HL-60 (cell line): ENCODE measurements around the gene BMP7.

Experiments
- DNase-seq, 2 experiments: peaks; one replicate each; pipeline ENCODE4 v3.0.0-alpha.2; 2010 to 2020; ENCODE audit warnings: low read depth in 1 of 2, low spot score in 1 of 2
- H3K27ac ChIP-seq: fragments of 250-450 bp; sonication (Bioruptor Pico); replicated peaks from 2 replicates; pipeline ENCODE4 v1.5.1; 2020; ENCODE audit warnings: mild to moderate bottlenecking, moderate library complexity
- H3K27me3 ChIP-seq: fragments of 250-450 bp; sonication (Bioruptor Pico); 2 replicates; pipeline ENCODE4 v1.5.1; 2021; ENCODE audit warnings: mild to moderate bottlenecking, moderate library complexity; ENCODE audit not compliant: insufficient read depth, poor library complexity, severe bottlenecking
- H3K4me3 ChIP-seq: replicated peaks from 2 replicates; pipeline ENCODE4 v1.5.1; 2011; ENCODE audit warnings: mild to moderate bottlenecking, control low read depth, low read length; ENCODE audit not compliant: insufficient read depth
- CTCF ChIP-seq: IDR thresholded peaks from one replicate; pipeline ENCODE4 v1.5.1; 2011; ENCODE audit warnings: low read length, control low read depth, inconsistent platforms; ENCODE audit not compliant: insufficient read depth
- GABPA ChIP-seq: IDR thresholded peaks from 2 replicates; pipeline ENCODE4 v1.6.1; 2012; ENCODE audit warnings: low read depth
- POLR2AphosphoS5 ChIP-seq: IDR thresholded peaks from 2 replicates; pipeline ENCODE4 v1.6.1; 2012; ENCODE audit warnings: low read depth
- REST ChIP-seq: IDR thresholded peaks from 2 replicates; pipeline ENCODE4 v1.6.1; 2012; ENCODE audit warnings: low read depth; ENCODE audit not compliant: insufficient replicate concordance
- SPI1 ChIP-seq: IDR thresholded peaks from 2 replicates; pipeline ENCODE4 v1.6.1; 2012; ENCODE audit warnings: low read depth, mild to moderate bottlenecking, borderline replicate concordance

Gene BMP7

GRCh38 chr20:57137676-57138075 lies 128.8 kb downstream of the BMP7 start:
- DNase-seq, result no peak
- H3K27ac ChIP-seq, result no peak overlapping the region
- H3K27me3 ChIP-seq, result no peaks in the 10 kb centered on the region
- H3K4me3 ChIP-seq, result no peak overlapping the region
- TF ChIP-seq SPI1, result no peak
- no peak for TF ChIP-seq REST
- no peak for TF ChIP-seq CTCF
- TF ChIP-seq GABPA, result no peak
- no peak for TF ChIP-seq POLR2AphosphoS5

GRCh38 chr20:57136734-57137133 lies 129.7 kb downstream of the BMP7 start:
- Histone ChIP-seq H3K27ac (no peak overlapping the region), H3K4me3 (no peak overlapping the region), H3K27me3 (no peaks in the 10 kb centered on the region)
- no peak for TF ChIP-seq POLR2AphosphoS5
- no peak for DNase-seq

GRCh38 chr20:57135875-57136274 lies 130.6 kb downstream of the BMP7 start:
- TF ChIP-seq POLR2AphosphoS5 (no peak), SPI1 (no peak), REST (no peak), GABPA (no peak), CTCF (no peak)
- DNase-seq, result no peak
- H3K27ac ChIP-seq, result no peak overlapping the region
- H3K27me3 ChIP-seq, result no peaks in the 10 kb centered on the region
- no peak overlapping the region for H3K4me3 ChIP-seq

GRCh38 chr20:57134804-57135203 lies 131.6 kb downstream of the BMP7 start:
- Histone ChIP-seq H3K27ac (no peak overlapping the region), H3K27me3 (no peaks in the 10 kb centered on the region), H3K4me3 (no peak overlapping the region)
- TF ChIP-seq CTCF (no peak), POLR2AphosphoS5 (no peak), GABPA (no peak), REST (no peak), SPI1 (no peak)
- DNase-seq, result no peak
